ENCODE results near the gene ZNF750.

ZNF750 gene

DNA sequence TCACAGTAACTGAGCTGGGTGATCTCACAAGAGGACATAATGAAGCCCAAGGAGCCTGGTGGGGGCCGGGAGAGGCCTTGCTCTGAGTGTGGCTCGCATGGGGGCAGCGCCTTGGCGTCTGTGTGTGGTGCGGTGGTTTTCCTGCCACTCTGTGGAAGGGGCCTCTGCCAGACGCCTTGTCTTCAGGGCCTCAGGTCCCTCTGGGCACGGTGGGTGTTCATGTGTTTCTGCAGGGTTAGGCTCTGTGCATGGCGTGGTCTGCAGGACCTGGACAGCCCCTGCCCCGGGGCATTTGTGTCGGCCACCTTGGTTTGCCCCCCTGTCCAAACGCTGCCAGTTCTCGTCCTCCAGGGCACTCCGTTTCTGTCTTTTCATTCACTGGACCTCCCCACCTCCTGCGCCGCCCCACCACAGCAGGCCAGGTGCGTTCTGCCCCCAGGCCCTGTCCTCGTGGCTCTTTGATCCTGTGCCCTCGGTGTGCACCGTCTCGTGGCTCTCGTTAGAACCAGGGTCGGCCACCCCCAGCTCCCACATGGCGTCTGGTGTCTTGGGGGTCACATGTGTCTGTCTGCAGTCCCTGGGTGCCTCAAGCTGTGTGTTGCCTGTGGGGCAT, 43.7 kb upstream of the ZNF750 start:
- TF ChIP-seq, protein P1, sequence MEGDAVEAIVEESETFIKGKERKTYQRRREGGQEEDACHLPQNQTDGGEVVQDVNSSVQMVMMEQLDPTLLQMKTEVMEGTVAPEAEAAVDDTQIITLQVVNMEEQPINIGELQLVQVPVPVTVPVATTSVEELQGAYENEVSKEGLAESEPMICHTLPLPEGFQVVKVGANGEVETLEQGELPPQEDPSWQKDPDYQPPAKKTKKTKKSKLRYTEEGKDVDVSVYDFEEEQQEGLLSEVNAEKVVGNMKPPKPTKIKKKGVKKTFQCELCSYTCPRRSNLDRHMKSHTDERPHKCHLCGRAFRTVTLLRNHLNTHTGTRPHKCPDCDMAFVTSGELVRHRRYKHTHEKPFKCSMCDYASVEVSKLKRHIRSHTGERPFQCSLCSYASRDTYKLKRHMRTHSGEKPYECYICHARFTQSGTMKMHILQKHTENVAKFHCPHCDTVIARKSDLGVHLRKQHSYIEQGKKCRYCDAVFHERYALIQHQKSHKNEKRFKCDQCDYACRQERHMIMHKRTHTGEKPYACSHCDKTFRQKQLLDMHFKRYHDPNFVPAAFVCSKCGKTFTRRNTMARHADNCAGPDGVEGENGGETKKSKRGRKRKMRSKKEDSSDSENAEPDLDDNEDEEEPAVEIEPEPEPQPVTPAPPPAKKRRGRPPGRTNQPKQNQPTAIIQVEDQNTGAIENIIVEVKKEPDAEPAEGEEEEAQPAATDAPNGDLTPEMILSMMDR (IDR thresholded peaks at IDR 0.05; ENCODE audit: low read depth, low read length) = no peak
- in situ Hi-C loops (cut with HindIII; ENCODE audit: low sequenced_read_pairs) = no loop called here
- no peak overlapping the region for H3K4me3 ChIP-seq (ENCODE audit: low read depth, low read length)
- no peak for DNase-seq (ENCODE audit: low read depth, low spot score)

DNA sequence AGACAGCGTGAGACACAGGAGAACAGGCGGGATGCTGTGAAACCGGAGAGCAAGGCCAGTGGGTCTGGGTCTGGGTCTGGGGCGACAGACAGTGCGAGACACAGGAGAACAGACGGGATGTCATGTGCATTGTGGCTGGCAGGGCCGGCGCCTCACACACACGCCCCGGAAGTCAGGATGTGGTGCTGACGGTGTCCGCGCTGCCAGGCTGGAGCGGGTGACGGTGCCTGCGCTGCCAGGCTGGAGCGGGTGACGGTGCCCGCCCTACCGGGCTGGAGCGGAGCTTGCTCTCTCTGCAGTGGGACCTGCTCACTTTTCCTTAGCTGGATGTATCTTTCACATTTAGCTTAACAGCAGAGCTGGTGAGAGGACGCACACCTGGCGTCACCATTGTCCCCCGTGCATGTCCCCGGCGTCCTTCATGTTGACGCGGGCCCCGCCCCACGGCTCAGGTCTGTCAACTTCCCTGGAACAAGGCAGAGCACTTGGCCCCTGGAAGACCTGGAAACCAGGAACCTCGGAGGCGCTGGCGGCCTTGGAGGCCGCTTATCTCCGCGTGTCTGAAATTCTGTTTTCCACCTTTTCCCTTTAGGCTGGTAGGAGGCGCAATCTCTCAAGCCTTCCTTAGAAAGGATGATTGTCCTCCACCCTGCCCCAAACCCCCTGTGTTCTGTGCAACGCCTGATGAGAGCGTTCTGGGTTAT, 43.0 kb upstream of the ZNF750 start:
- TF ChIP-seq, protein P1 (IDR thresholded peaks at IDR 0.05; ENCODE audit: low read depth, low read length) = no peak
- no peak overlapping the region for H3K4me3 ChIP-seq (ENCODE audit: low read depth, low read length)
- DNase-seq (ENCODE audit: low read depth, low spot score) = no peak

DNA sequence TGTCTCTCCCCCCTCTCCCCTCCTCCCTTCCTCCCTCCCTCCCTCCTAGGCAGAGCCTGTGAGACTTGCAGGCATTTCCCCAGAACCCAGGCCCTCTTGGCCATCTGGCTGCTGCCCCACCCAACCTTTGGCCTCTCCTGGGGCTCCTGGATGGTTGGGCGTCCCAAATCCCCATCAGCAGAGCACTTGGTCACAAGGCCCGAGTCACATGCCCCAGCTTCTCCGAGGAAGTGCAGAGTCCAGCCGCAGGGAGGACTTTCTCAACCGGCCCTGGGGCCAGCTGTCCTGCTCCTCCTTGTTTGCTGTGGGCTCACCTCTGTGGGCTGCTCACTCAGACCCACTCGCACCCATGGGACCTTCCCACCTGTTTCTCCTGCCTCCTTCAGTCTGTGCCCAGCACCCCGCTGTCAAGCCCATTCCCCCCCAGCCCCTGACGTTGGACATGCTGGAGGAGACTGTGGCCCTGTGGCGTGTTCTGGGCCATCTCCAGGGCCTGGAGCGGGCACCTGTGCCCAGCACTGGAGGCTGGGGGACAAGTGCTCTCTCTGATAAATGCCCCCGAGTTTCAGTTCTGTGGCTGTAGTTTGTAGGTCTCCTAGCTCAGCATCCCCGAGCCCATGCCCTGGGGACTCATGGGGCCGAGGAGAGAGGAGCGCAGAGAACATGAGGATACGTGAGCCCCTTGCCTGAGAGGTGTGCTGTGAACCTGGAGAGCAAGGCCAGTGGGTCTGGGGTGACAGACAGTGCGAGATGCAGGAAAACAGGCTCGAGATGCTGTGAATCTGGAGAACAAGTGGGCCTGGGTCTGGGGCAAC, 42.3 kb upstream of the ZNF750 start:
- TF ChIP-seq, protein P1 (IDR thresholded peaks at IDR 0.05; ENCODE audit: low read depth, low read length) = no peak
- in situ Hi-C loops (cut with HindIII; ENCODE audit: low sequenced_read_pairs) = no loop called here
- H3K4me3 ChIP-seq (ENCODE audit: low read depth, low read length) = no peak overlapping the region
- no peak for DNase-seq (ENCODE audit: low read depth, low spot score)

More for the DNA sequence above, 43.0 kb upstream of the ZNF750 start:
- in situ Hi-C loops (cut with HindIII; ENCODE audit: low sequenced_read_pairs) = no loop called here

DNA sequence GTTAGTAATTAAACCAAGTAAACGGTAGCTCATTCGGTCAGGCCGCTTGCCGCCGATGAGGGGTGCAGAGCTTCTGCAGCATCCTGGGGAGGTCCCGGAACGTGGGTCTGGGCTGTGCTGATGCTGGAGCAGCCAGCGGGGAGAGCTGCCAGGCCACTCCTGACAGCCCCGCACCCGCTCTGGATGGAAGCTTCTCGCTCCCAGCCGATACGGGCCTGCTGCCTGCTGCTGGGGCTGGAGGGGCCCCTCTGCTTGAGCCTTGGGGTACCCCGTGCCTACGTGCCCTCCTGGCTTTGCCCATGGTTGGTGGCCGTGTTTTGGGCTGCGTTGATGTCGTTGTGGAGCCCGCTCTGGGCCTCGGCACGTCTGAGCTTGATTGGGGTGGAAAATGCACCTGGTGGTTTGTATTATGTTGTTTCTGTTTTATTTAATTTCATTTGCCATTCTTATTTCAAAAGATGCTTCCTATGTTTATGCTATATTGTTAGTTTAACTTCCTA, 41.6 kb upstream of the ZNF750 start:
- no peak for DNase-seq (ENCODE audit: low read depth, low spot score)
- TF ChIP-seq, protein P1 (IDR thresholded peaks at IDR 0.05; ENCODE audit: low read depth, low read length) = no peak
- H3K4me3 ChIP-seq (ENCODE audit: low read depth, low read length) = no peak overlapping the region
- in situ Hi-C loops (cut with HindIII; ENCODE audit: low sequenced_read_pairs) = no loop called here

DNA sequence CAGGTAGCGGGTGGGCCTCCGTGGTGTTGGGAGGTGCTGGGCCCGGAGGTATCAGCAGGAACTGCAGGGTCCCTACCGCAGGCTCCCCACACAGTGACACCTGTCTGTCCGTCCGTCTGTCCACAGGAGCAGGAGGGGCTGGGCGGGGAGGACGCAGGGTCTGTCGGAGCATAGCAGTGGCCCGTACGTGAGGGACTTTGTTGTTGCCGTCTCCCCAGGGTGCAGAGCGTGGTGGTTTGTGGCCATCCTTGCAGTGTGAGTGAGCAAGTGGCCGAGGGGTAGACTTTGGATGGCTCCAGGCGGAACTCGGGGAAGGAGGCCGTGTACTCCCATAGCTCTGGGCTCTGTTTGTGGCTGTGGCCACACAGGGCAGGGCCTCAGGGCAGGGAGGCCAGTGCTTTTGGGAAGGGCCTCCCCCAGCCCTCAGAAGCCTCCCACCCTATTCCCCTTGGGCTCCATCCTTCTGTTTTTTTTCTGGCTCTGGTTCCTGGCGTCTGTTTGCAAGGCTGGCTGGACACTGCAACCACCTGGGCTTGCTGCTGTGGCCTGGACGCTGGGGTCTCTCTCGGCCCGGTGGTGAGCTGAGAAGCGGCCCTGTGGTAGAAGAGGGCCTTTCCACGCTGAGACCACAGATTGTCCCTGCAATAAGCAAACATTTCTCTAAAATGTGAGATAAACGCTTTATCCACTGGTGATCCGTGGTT, 41.0 kb upstream of the ZNF750 start:
- TF ChIP-seq, protein P1 (IDR thresholded peaks at IDR 0.05; ENCODE audit: low read depth, low read length) = no peak
- no peak for DNase-seq (ENCODE audit: low read depth, low spot score)
- H3K4me3 ChIP-seq (ENCODE audit: low read depth, low read length) = no peak overlapping the region
- in situ Hi-C loops (cut with HindIII; ENCODE audit: low sequenced_read_pairs) = no loop called here

DNA sequence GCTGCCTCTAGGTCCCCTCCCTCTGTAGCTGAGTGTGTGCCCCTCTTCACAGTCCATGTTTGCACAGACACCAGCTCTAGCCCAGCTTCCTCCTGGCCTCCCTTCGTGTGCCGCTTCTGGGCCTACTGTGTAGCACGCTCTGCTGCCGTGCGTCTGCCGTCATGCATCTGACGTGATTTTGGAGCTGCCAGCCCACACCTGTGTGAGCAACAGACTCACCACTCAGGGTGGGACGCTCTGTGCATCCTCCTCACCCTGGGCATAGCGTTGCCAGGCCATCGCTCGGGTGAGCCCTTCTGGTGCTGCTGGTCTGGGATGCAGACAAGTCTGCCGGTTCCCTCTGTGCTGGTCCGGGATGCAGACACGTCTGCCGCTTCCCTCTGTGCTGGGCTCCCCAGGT, 39.4 kb upstream of the ZNF750 start:
- DNase-seq (ENCODE audit: low read depth, low spot score) = no peak
- H3K4me3 ChIP-seq (ENCODE audit: low read depth, low read length) = no peak overlapping the region
- TF ChIP-seq, protein P1 (IDR thresholded peaks at IDR 0.05; ENCODE audit: low read depth, low read length) = no peak
- in situ Hi-C loops (cut with HindIII; ENCODE audit: low sequenced_read_pairs) = no loop called here

All from astrocyte of the spinal cord (primary cell).